22Rv1 (cell line): ENCODE data around the gene OTOP2.

ENCODE experiments used
- H3K27ac ChIP-seq: fragments of 450-650 bp; 2 replicates; pipeline ENCODE4 v1.5.1; 2017
- ZFX ChIP-seq: fragments of 450-650 bp; IDR thresholded peaks from 2 replicates; pipeline ENCODE4 v1.6.1; 2017; ENCODE audit warnings: antibody characterized with exemption, borderline replicate concordance
- TF ChIP-seq, protein P1 (sequence below): fragments of 450-650 bp; IDR thresholded peaks from 2 replicates; pipeline ENCODE4 v1.5.1; 2017; ENCODE audit warnings: mild to moderate bottlenecking

OTOP2 gene

DNA sequence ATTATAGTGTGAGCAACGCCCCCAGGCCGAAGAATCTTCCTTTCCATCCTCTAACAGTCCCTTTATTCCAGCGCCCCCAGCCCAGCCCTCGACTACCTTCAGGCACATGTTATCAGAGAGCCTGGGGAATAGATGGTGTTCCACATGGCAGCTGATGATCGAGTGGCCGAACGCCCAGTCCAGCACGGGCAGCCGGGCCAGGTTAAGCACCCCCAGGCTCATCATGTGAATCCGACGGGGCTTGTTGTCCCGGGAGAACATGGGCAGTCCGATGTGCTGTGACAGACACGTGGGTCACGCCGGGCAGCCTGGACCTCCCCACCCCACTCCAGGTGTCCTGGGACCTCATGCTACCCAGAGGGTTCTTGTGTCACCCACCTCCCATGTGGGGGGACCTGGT, 44.8 kb upstream of the OTOP2 start:
- no peak overlapping the region for H3K27ac ChIP-seq
- TF ChIP-seq, protein P1, sequence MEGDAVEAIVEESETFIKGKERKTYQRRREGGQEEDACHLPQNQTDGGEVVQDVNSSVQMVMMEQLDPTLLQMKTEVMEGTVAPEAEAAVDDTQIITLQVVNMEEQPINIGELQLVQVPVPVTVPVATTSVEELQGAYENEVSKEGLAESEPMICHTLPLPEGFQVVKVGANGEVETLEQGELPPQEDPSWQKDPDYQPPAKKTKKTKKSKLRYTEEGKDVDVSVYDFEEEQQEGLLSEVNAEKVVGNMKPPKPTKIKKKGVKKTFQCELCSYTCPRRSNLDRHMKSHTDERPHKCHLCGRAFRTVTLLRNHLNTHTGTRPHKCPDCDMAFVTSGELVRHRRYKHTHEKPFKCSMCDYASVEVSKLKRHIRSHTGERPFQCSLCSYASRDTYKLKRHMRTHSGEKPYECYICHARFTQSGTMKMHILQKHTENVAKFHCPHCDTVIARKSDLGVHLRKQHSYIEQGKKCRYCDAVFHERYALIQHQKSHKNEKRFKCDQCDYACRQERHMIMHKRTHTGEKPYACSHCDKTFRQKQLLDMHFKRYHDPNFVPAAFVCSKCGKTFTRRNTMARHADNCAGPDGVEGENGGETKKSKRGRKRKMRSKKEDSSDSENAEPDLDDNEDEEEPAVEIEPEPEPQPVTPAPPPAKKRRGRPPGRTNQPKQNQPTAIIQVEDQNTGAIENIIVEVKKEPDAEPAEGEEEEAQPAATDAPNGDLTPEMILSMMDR: no peak
- TF ChIP-seq ZFX: no peak

DNA sequence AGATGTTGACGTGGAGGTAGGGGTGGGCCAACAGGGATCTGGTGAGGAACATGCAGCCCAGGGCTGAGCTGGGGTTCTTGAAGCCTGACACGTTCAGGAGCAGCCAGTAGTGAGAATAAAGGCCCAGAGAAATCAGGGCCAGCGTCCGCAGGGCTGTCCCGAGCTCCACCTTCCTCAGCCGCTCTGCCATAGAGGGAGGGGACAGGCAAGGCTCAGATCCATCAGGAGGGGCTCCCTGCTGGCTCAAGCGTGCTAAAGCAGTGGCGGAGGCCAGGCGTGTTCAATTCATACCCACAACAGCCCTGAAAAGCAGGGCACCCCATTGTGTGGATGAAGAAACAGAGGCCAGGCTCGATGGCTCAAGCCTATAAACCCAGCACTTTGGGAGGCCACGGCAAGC, 43.0 kb upstream of the OTOP2 start:
- TF ChIP-seq, protein P1: no peak
- no peak for TF ChIP-seq ZFX
- no peak overlapping the region for H3K27ac ChIP-seq

DNA sequence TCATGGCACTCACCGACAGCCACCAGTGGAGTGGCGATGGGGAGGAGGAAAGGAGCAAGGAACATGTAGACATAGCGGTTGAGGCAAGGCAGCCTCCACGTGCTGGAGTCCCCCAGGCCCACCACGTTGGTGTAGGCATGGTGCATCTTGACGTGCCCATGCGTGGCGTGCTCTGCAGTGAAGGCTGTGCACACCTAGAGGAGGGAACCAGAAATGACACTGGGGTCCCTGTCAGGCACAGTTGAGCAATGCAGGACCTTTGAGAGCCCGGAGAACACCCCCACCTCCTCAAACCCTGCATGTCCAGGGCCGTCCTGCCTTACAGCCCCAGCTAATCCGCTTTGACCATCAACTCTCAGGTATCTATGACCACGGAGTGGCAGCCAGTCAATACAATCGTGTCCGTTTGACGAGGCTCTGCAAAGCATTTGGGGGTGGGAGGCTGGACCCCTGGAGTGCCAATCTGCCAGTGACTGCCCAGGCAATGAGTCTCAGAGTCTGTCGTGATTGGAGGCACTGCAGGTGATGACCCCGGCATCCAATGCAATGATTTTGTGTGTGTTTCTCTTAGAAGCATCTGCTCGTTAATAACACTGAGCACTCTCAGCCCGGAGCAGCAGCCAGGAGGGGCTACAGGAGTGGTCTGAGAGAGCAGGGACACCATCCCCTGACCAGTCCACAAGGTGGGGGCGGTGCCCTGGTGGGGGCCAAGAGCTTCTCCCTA, 41.4 kb upstream of the OTOP2 start:
- H3K27ac ChIP-seq: no peak overlapping the region
- no peak for TF ChIP-seq ZFX
- TF ChIP-seq, protein P1: no peak

DNA sequence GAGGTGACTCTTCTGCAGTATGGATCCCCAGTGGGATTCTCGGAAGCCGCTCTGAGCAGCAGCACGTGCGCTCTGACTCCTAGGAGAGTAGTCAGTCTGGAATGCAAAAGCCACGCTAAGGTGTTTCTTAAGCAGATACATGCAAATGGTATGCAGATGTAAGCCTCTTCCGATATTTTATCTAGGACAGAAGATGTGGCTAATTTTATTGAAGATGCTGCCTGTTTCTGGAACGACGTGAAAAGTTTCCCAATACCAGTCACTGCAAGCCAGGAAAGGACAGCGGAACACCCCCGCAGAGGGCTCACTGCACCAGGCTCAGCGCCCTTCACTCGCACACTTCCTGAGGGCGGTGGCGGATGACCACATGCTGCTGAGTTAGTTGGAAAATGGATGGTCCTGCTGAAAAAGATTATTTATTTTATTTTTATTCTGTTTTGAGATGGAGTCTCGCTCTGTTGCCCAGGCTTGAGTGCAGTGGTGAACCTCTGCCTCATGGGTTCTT, 40.8 kb upstream of the OTOP2 start:
- H3K27ac ChIP-seq: no peak overlapping the region
- TF ChIP-seq, protein P1: no peak
- no peak for TF ChIP-seq ZFX

DNA sequence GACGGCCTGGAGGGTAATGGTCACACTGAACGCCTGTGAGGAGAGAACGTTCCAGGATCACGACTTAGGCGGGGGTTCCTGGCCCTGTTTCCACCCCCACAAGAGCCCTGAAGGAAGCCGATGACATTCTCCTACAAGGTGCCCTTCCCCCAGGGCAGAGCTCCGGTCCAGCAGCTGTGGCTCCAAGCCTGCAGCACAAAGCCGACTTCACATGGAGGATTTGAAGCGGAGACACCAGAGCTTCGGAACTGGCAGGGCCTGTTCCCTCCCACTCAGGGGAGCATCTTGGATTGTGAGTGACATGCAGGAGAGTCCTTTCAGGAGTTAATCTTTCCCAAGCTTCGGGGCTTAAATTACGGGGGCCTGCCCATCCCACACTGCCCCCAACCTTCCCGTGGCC, 35.6 kb upstream of the OTOP2 start:
- TF ChIP-seq, protein P1: no peak
- TF ChIP-seq ZFX: no peak
- H3K27ac ChIP-seq: no peak overlapping the region

DNA sequence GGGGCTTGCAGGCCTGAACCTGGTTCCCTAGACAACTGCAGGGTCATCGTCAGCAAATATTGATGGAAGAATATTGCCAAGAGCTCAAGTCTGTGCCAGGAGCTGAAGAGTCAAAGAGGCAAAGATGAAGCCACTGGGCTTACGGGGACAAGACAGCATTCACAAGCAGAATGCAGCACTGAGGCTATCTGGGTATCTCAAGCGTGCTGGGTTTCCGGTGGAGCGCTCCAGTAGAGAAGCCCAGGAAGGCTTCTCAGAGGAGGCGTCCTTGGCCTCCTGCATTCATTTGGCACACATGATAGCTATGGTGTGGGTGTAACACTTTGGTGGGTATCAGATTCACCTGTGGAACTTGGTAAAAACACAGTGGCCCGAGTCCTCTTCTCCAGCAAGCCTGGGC, 33.5 kb upstream of the OTOP2 start:
- TF ChIP-seq ZFX: no peak
- TF ChIP-seq, protein P1: no peak
- no peak overlapping the region for H3K27ac ChIP-seq

DNA sequence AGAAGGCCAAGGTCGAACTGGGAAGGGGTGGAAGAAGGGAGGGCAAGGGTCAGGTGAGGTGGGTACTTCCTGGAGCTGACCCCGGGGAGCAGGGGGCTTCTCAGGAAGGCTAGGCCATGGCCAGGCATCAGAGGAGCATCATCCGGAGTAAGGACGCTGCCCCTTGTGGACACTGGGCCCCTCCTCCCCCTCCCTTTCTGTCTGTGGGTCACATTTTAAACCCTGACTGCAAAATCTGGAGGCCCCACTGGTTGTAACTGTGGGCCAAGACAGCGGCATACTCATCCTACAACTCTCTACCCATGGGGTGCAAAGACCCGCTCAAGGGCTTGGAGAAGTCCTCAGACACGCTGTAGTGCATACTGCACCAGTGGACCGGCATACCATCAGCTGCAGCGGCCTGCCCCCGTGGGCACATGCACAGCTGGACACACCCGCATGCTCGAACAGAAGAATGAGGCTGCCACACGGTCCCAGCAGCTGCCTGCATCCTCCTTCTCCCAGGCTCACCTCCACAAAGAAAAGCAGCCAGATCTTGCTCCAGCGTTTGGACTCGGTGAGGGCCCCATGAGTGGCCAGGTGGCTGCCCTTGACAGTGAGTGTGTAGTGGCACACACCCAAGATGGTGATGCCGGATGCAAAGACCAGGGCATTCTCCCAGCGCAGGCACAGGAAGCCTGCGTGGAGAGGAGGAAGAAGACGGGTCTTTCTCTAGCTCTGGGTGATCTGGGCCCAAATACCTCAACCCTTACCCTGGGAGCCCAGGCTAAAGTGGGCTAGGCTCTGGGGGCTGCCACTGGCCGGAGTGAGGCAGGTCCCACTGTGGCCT, 31.8 kb upstream of the OTOP2 start:
- TF ChIP-seq, protein P1: peak; percentile 2; the same call in 1 of the 2 replicates
- TF ChIP-seq ZFX: no peak

More for the DNA sequence above, 31.8 kb upstream of the OTOP2 start:
- no peak overlapping the region for H3K27ac ChIP-seq
